Activated CD8-positive, alpha-beta T cell treated with anti-CD3 and anti-CD28 coated beads for 36 hours (primary cell): Measurements from ENCODE around the gene PPME1. TPM values are rescaled to one million over a fixed set of nuclear protein-coding genes. Genes with fewer than 3 reads are reported as not detected.

Source experiments
- ATAC-seq: fragments of 200-7000 bp; cut with Tn5 transposase; one replicate; pipeline ENCODE4 v1.10.0; 2021; ENCODE audit warnings: mild to moderate bottlenecking, moderate library complexity
- CTCF ChIA-PET: fragments of 350-600 bp; sonication (Branson Sonifier 250); formaldehyde crosslinking; loops from one replicate; lab custom pipeline; 2021; ENCODE audit warnings: antibody characterized with exemption; lab: Charles Lee
- POLR2A ChIA-PET: fragments of 350-600 bp; sonication (Branson Sonifier 250); formaldehyde crosslinking; loops from one replicate; lab custom pipeline; 2021; ENCODE audit warnings: antibody characterized with exemption; lab: Charles Lee
- DNase-seq: peaks from one replicate; pipeline ENCODE4 v3.0.0-alpha.2; 2020
- H3K27ac Mint-ChIP-seq: one replicate; pipeline ENCODE4 v1.8.0; 2021; ENCODE audit warnings: mild to moderate bottlenecking, mixed read lengths
- H3K27me3 Mint-ChIP-seq: one replicate; pipeline ENCODE4 v1.8.0; 2021; ENCODE audit warnings: mixed read lengths
- H3K36me3 Mint-ChIP-seq: one replicate; pipeline ENCODE4 v1.8.0; 2021; ENCODE audit warnings: low read depth, mixed read lengths
- H3K4me1 Mint-ChIP-seq: one replicate; pipeline ENCODE4 v1.8.0; 2021; ENCODE audit warnings: low read depth, mixed read lengths
- H3K4me3 Mint-ChIP-seq: one replicate; pipeline ENCODE4 v1.8.0; 2021; ENCODE audit warnings: mild to moderate bottlenecking, moderate library complexity, mixed read lengths
- H3K9me3 Mint-ChIP-seq: one replicate; pipeline ENCODE4 v1.8.0; 2021; ENCODE audit warnings: mixed read lengths
- intact Hi-C: fragments of 100-400 bp; cut with micrococcal nuclease; formaldehyde crosslinking; loops from one replicate; pipeline ENCODE4 v1.10.0; 2022
- total RNA-seq, 2 experiments: library from RNA; stranded (reverse); gene quantifications; one replicate each; pipeline ENCODE4 v1.2.3, GENCODE V29; 2021
- TF ChIP-seq, protein P1 (sequence below): fragments of 200-600 bp; IDR thresholded peaks from one replicate; pipeline ENCODE4 v1.8.0; 2022; ENCODE audit warnings: antibody characterized with exemption, mild to moderate bottlenecking

PPME1 gene
- total RNA-seq, 2 experiments from 2014 or later: 63.7 to 64.9 TPM

DNA sequence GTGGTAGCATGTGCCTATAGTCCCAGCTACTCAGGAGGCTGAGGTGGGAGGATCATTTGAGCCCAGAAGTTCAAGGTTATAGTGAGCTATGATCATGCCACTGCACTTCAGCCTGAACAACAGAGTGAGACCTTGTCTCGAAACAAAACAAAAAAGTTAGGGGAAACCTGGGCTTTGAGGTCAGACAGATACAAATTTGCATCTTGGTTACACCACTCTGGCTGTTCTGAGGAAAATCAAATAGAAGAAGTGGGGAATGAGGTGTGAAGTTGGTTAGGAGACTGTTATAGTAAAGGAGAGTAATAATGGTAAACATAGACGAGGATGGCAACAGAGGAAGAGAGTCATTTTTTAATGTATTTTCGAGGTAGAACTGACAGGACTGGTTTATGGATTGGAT lies 62.6 kb downstream of the PPME1 start:
- DNase-seq: no peak
- peaks cover 33% of the 10 kb centered on the region for H3K36me3 Mint-ChIP-seq
- TF ChIP-seq, protein P1, sequence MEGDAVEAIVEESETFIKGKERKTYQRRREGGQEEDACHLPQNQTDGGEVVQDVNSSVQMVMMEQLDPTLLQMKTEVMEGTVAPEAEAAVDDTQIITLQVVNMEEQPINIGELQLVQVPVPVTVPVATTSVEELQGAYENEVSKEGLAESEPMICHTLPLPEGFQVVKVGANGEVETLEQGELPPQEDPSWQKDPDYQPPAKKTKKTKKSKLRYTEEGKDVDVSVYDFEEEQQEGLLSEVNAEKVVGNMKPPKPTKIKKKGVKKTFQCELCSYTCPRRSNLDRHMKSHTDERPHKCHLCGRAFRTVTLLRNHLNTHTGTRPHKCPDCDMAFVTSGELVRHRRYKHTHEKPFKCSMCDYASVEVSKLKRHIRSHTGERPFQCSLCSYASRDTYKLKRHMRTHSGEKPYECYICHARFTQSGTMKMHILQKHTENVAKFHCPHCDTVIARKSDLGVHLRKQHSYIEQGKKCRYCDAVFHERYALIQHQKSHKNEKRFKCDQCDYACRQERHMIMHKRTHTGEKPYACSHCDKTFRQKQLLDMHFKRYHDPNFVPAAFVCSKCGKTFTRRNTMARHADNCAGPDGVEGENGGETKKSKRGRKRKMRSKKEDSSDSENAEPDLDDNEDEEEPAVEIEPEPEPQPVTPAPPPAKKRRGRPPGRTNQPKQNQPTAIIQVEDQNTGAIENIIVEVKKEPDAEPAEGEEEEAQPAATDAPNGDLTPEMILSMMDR: no peak
- CTCF ChIA-PET: no interaction called here
- ATAC-seq: no peak
- POLR2A ChIA-PET: no interaction called here
- no peaks in the 10 kb centered on the region for H3K9me3 Mint-ChIP-seq
- H3K27ac Mint-ChIP-seq: no peak overlapping the region
- no peaks in the 10 kb centered on the region for H3K27me3 Mint-ChIP-seq
- H3K4me3 Mint-ChIP-seq: no peak overlapping the region
- H3K4me1 Mint-ChIP-seq: peaks cover 16% of the 10 kb centered on the region
- intact Hi-C loops: no loop called here

GRCh38 chr11:74235121-74235520 lies 64.0 kb downstream of the PPME1 start:
- H3K4me1 Mint-ChIP-seq: peaks cover 16% of the 10 kb centered on the region
- TF ChIP-seq, protein P1: no peak
- H3K27ac Mint-ChIP-seq: no peak overlapping the region
- ChIA-PET CTCF (no interaction called here), POLR2A (no interaction called here)
- no peaks in the 10 kb centered on the region for H3K9me3 Mint-ChIP-seq
- peaks cover 39% of the 10 kb centered on the region for H3K36me3 Mint-ChIP-seq
- intact Hi-C loops: no loop called here
- no peak overlapping the region for H3K4me3 Mint-ChIP-seq
- H3K27me3 Mint-ChIP-seq: no peaks in the 10 kb centered on the region
- ATAC-seq (no peak), DNase-seq (no peak)

- TF ChIP-seq, protein P1: no peak
- intact Hi-C loops: no loop called here
- ChIA-PET POLR2A (interaction anchor here (0.5 kb wide), 1 partner anchor 552 kb away, joined by 3 read pairs; no protein-coding TSS in a partner anchor), CTCF (no interaction called here)
- H3K4me1 Mint-ChIP-seq: peaks cover 5% of the 10 kb centered on the region
- no peak overlapping the region for H3K4me3 Mint-ChIP-seq
- H3K36me3 Mint-ChIP-seq: peaks cover 39% of the 10 kb centered on the region
- no peak overlapping the region for H3K27ac Mint-ChIP-seq
- no peaks in the 10 kb centered on the region for H3K27me3 Mint-ChIP-seq
- no peak for DNase-seq
- ATAC-seq: no peak
- H3K9me3 Mint-ChIP-seq: no peaks in the 10 kb centered on the region
These were observed 66.5 kb downstream of the PPME1 start for GRCh38 chr11:74237541-74237940.

- intact Hi-C loops: no loop called here
- Mint-ChIP-seq H3K4me1 (peaks cover under 1% of the 10 kb centered on the region), H3K27me3 (no peaks in the 10 kb centered on the region), H3K4me3 (no peak overlapping the region), H3K9me3 (no peaks in the 10 kb centered on the region), H3K27ac (no peak overlapping the region), H3K36me3 (peaks cover 38% of the 10 kb centered on the region)
- no peak for DNase-seq
- CTCF ChIA-PET: no interaction called here
- POLR2A ChIA-PET: interaction anchor here (0.6 kb wide), 1 partner anchor 240 kb away, joined by 3 read pairs; no protein-coding TSS in a partner anchor
- TF ChIP-seq, protein P1: no peak
- no peak for ATAC-seq
These were observed 67.2 kb downstream of the PPME1 start for GRCh38 chr11:74238243-74238642.

GRCh38 chr11:74248469-74248868 lies 77.4 kb downstream of the PPME1 start:
- Mint-ChIP-seq H3K27me3 (no peaks in the 10 kb centered on the region), H3K36me3 (peaks cover 20% of the 10 kb centered on the region), H3K9me3 (no peaks in the 10 kb centered on the region), H3K4me3 (no peak overlapping the region), H3K27ac (no peak overlapping the region), H3K4me1 (no peaks in the 10 kb centered on the region)
- ChIA-PET CTCF (interaction anchor here (1.2 to 2.8 kb wide), 2 partner anchors 7 to 73 kb away, joined by 3 to 13 read pairs; no protein-coding TSS in a partner anchor), POLR2A (no interaction called here)
- intact Hi-C loops: no loop called here
- TF ChIP-seq, protein P1: no peak
- ATAC-seq (no peak), DNase-seq (no peak)
